Right kidney (tissue), 1 donor: ENCODE data around the gene LHPP.

Experiments used
- DNase-seq: peaks from one replicate; pipeline ENCODE4 v3.0.0-alpha.2; 2016

Gene LHPP

DNA sequence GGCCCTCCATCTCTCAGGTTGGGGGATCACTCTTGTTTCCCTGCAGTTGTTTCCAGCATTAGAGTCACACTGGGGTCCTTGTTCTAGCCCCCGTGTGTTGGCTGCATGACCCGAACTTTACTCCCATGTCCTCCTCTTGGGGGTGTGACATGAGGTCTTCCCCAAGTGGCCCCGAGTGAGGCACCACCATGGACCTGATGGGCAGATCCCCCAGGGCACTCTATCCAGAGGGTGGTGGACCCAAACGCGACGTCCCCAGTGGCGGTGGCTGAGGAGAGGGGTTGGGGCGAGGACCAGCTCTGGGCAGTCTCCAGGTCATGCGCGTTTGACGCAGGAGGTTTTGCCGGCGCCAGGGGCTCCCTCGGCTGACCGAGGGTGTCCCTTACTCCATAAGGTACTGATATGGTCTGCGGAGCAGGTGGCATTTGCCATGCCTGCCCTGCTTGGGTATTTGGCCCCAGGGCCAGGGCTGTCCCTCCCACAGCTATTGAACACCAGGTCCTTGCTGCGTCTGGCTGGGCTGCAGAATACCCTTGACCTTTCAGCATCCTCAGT, 131.9 kb downstream of the LHPP start:
- no peak for DNase-seq

DNA sequence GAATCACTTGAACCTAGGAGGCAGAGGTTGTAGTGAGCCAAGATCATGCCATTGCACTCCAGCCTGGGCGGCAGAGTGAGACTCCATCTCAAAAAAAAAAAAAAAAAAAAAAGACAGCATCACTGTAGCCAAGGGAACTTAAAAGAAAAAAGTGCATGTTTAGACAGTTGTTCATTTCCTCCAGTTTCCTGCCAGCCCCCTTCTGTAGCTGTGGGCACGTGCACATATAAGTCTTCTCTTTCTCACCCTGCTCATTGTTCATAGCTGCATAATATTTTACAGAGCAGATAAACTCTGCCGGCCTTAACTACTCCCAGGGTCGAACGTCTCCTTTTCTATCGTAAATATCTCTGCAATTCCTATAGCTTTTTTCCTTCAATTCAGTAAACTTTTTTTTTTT, 132.6 kb downstream of the LHPP start:
- no peak for DNase-seq

DNA sequence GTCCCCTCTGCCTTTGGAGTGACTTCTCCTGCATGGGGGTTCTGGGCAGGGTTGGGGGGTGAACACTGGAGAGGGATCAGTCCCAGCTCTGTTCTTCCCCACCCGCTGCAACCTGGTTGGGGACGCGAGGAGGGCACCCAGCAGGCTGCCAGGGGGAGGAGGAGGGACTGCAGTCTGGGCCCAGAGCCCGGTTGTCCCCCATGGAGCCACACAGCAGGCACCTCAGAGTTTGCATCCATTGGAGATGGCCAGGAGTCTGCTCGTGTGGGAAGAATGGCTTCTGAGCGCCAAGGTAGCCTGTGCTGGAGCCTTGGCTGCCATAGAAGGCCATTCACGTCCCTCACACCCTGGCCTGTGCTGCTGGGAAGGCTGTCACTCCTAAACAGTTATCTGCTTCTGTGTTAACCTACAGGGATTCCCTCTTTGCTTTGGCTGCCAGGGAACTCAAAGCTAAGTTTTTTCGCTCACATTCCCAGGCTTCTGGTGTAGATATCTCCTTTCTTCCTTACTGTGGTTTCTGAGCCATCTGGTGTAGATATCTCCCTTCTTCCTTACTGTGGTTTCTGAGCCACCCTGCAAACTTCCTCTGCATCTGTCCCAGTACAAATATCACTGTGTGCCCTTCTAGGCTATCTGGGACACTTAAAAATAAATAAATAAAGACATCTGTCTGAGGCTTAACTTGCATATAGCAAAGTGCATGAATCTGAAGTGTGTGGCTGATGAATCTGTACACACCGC, 133.7 kb downstream of the LHPP start:
- no peak for DNase-seq

DNA sequence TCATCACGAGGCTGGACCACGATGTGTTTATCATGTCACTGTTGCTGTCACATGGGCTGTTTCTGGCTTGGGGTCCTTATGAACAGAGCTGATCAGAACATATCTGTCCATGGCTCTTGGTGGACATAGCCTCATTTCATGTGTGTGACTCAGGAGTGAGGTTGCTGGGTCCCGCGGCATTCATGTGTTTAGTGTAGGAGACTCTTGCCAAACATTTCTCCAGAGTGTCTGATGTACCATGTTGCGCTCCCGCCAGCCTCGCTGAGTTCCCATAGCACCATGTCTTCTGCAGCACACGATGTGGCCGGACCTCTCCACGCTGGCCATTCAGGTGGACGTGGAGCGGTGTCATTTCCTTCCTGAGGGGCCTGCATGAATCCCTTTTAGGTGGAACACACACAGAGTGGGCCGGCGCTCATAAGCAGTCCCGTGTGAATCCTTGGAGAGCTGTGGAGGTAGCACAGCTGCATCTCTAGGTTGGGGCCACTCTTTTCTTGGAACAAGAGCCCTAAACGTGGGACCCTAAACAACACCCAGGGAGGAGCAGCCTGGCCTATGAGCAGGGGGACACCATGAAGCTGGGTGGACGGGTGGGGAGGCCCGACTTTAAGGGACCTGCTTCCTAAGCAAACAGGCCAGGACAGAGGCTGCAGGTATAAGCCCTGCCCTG, 134.6 kb downstream of the LHPP start:
- no peak for DNase-seq

DNA sequence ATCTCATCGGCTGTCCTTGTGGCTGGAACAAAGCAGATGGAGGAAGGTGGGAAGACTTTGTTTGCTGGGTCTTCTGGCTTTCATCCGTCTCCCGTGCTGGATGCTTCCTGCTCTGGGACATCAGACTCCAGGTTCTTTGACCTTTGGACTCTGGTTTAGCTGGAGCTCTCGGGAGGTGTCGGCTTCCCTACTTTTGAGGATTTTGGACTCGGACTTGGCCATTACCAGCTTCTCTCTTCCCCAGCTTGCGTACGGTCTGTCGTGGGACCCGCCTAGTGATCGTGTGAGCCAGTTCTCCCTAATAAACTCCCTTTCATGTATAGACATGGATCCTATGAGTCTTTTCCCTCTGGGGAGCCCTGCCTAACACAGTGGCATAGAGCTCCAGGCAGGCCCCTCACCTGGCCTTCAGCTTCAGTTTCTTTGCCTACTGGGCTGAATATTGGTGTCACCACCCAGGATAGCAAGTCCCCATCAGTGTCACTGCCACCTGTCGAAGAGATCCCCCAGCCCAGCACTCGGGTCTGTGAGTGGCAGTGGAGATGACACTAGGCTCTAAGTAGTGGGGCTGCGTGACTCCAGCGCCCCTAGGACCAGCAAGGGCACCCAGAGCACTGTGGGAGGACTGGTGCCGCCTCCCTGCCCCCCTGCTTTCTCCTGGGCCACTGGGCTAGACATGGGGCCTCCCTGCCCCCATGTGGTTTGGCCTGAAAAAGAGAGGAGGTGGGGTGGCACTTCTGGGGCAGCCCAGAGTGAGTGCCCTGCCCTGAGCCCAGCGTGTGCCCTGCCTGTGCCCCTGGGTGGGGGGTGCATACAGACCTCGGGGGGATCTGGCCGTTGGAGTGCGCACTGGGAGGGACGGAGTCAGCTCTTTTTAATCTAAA, 135.6 kb downstream of the LHPP start:
- DNase-seq, result no peak

DNA sequence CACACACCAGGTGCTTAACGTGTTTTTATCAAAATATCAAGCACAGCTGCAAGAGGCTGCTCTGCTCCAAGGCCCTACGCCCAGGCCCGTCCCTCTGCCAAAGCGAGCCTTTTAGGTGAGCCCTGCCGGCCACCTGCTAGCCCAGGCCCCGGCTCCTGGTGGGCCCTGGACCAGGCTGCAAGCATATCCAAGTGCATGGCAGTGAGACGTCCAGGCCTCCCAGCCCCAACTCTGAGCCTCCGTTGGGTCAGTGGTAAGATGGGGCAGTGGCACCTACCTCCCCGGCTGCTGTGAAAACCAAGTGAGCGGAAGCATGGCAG, 136.2 kb downstream of the LHPP start:
- no peak for DNase-seq

DNA sequence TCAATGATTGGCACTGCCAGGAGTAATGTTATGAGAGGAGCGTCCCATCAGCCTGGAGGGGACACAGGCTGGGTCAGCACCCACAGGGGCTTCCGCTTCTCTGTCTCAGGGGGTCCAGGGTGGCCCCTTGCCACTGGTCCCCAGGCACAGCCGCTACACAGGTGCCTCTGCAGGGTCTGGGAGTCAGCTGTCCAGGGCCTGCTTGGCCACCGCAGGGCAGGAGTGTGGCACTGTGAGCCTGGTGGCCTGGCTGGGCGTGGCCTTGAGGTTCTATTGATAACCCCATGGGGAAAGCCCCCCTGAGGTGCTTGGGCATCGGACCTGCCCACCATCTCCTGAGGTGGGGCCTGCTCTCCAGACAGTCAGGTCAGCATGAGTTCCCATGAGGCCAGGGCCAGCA, 136.6 kb downstream of the LHPP start:
- DNase-seq, result no peak

DNA sequence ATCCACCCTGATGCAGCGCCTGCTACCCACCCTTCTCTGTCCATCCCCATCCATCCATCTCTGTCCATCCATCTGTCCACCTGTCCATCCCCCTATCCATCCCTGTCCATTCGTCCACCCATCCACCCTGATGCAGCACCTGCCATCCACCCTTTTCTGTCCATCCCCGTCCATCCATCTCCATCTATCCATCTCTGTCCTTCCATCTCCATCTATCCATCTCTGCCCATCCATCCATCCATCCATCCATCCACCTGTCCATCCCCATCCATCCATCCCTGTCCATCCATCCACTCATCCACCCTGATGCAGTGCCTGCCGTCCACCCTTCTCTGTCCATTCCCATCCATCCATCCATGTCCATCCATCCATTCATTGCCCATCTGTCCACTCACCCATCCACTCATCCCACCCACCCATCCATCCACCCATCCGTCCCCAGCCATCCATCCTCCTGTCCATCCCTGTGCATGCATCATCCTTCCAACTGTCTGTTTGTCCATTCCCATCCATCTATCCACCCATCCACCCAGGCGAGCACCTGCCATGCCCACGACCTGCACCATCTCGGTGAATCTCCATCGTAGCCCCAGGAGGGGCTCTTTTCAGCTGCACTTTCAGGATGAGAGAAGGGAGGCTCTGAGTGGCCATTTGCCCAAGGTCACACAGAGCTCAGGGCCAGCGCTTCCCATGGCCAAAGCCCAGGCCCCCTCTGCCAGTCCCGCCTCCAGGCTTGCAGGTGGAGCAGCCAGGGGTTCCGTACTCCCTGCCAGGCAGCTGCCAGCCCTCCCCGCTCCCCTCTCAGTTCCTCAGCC, 137.4 kb downstream of the LHPP start:
- DNase-seq, result no peak

DNA sequence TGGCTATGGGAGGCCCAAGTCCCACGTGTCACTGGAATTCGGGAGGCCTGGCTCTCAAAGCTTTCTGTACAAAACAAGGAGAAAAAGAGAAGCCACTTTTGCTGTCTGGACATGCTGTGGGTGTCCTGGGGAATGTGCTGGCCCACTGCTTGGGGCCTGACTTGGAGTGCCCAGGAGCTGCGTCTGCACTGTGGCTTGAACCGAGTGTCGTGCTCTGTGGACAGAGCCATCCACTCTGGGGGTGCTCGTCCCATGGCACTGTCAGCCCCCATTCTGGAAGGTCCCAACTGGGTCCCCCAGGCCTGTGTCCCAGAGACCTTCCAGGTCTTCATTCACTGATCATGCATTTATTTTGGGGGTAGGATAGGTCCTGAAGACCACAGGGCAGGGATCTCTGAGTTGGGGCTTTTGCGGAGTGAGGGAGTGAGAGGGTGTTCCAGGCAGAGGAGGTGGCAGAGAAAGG, 138.0 kb downstream of the LHPP start:
- DNase-seq, result no peak

DNA sequence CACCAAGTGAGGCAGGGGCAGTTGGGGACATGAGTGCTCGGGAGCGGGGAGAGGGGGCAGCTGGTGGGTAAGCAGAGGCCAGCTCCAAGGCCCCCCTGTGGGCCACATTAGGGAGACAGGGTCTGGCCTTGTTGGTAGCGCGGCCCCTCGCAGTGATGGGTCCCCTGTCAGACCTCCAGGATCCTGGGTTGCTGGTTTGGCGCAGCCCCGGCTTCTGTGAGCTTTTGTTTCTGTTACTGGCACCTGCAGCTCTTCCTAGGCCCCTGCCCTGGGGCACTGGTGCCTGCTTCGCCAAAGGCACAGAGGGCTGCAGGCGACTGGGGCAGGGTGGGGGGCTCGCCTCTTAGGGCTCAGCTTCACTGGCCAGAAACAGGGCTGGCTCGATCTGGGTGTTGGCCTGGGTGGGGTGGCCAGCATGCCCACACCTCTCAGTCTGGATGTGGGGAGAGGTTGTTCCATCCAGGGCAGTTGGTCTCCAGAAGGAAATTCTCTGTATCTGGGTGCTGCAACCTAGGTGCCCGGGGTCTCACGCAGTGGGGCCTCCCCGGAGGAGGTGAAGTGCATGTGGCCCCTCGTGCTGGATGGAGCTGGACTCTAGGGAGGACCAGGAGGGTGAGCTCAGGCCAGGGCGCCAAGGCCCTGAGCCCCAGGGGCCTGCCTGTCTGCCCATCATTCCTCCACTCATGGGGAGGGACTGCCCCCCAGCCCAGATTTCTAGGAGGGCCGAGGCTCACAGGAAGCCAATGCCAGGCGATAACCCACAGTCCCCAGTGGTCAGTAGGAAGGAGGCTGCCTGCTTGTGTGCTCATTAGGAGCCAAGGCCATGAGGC, 138.6 kb downstream of the LHPP start:
- DNase-seq, result no peak

DNA sequence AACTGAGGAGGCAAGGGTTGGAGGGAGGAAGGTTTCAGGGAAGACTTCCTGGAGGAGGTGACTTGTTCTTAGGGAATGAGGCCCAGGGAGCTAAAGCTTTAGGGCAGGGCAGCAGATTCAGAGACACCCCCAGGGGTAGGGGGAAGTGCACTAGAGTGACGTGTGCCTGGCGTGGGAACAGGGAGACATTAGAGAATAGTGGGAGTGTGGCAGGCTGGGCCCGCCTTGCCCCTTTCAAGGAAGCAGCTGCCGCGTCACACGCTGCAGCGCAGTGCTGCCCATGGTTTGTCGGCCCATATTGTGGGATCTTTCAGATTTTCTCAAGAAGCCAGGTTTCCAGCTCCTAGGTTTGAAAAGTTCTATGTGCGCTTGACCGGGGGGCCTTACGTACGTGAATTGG, 139.4 kb downstream of the LHPP start:
- DNase-seq, result no peak

DNA sequence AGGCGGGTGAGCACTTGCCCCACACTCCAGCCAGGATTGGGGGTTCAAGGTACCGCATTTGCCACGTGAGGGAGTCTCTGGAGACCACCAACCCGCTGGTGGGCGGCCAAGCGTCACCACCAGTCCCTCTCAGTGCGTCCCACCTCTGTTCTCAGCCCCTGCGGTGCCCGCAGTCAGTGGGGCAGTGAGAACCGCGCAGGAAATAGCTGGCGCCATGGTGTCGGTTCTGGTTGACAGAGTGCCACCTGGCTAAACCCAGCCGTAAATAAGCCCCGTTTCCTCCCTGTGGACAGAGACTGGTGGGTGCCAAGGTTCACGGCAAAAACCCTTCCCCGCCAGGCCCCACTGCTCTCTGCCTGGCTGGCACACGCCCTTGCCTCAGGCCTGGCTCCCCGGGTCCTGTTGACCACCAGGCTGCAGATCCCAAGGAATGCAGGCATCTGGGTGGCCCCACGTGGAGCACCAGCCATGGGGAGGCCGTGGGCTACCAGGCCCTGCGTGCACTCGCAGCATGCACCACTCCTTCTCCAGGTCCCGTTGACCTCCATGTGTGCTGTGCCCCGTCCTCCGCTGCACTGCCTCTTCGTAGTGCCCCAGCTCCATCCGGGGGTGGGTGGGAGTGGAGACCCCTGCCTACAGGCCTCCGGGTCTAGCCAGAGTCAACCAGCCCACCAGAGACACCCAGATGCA, 140.0 kb downstream of the LHPP start:
- DNase-seq, result no peak

DNA sequence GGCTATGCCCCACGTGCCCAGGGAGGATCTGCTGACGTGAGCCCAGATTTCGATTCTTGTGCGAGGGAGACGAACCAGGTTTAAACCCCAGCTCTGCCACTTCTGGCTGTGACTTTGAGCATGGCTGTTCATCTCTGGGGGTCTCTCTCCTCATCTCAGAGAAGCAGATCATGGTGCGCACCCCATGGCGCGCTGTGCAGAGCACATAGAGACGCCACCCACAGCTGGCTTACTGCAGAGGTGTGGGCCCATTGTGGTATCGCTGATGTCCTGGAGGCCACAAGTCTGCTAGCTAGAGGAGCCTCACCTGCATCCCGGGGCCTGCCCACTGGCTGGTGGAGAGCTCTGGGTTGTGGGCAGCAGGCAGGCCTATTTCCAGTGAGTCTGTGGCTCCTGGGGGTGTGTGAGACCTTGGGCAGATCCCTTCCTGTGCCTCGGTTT, 140.5 kb downstream of the LHPP start:
- DNase-seq, result no peak

DNA sequence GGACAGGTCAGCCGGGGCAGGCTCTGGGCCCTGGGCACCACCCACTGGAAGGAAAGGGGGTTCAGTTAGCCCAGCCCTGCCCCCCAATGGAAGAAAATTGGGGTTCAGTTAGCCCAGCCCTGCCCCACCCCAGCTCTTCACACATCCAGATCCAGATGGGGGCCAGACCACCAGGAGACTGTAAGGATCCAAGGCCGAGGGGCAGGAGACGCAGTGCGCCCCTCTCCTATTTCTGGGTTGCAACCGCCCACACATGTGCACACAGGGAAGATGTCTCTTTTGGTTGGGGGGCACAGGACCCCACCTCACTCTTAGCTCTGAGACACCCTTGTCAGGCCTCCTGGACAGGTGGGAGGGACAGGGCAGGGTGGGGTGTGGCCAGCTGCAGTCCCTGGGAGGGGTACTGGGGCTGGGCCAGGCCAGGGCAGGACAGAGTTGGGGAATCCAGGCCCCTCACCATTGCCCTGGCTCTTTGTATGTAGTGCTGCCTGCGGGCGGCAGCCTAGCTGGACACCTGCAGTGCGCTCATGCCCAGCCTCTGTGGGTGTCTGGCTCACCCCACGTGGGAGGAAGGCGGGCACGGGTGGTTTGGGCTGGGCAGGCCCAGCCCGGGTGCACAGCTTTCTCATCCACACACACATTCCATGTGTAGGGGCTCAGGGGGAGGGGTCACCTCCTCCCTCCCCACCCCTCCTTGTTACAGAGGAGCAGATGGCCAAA, 141.2 kb downstream of the LHPP start:
- no peak for DNase-seq

DNA sequence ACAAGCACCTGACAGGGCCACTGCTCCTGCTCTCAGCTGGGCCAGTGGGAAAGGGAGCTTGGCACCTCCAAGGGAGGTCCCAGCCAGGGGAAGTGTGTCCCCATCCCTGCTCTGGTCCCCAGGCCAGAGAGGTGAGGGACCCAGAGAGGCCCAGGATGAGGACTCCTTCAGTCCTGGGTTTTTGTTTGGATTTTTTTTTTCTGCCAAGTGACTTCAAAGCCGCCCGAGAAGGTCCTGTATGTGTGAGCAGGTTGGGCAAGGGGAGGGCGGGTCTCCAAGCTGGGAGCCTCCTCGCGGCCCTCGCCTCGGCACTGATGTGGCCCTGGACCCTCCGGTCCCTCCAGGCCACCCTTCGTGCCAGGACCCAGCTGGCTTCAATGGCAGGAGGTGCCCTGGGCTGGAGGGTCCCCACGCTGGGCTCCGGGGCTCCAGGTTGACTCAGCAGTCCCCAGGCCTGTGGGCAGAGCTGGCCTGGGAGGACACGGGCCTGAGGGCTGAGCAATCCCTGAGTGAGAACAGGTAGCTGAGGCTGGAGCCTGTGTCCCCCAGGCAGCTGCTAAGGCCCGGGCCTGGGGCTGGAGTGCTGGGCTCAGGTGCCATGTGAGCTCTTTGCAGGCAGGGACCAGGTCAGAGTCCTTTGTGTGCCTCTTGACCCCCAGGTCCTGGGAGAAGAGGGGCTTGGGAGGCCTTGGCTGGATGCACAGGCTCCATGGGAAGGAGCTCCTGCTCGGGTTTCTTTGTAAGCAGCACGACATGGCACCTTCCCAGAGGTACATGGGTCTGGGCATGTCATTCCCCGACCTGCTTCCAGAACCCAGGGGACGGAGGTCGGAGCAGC, 142.0 kb downstream of the LHPP start:
- DNase-seq, result no peak

DNA sequence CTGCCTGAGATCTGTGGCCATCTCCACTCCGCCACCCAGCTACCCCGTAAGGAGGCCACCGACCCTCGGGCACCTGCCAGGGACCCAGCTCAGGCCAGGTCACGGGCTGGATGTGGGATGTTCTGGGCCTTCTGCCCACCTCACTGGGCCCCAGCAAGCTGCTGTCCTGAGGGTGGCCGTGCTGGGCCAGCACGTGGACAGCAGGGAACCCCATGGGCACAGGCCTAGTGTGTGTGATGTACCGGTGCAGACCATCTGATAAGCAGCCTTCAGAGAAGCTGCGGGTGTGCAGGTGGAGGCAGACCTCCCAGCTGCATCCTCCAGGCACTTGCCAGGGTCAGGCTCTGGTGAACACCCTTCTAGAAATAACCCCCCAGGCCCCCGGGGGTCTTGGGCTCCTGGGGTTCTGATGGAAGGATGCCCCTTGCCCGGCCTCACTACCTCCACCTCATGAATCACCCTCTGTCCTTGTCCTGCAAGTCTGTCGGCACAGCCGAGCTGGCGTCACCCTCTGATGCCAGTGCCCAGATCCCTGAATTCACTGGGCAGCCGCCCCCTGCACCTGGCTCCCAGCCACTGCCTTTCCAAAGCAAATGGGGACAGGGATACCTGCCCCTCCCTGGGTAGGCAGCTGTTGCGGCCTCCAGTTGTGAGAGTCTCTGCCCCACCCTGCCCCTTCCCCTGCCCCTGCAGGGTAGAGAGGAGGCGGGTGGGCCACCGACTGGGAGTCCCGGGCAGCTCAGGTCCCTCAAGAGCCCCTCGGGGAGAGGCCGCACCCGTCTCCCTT, 142.8 kb downstream of the LHPP start:
- DNase-seq, result no peak

DNA sequence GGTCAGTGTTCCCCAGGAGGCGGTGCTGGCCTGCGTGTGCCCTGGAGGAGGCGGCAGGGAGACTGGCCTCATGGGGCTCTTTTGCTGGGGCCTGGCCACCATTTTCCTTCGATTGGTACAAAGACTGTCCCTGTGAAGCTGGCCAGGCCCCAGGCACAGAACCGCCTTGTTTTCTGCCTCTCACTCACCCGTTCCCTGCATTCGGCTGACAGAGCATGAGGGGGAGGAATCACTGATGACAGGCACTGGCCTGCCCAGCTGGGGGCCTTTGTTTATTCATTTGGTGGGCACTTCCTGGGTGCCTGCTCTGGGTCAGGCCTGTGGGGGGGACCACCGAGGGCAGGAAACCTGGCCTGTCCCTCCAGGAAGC, 143.4 kb downstream of the LHPP start:
- no peak for DNase-seq

DNA sequence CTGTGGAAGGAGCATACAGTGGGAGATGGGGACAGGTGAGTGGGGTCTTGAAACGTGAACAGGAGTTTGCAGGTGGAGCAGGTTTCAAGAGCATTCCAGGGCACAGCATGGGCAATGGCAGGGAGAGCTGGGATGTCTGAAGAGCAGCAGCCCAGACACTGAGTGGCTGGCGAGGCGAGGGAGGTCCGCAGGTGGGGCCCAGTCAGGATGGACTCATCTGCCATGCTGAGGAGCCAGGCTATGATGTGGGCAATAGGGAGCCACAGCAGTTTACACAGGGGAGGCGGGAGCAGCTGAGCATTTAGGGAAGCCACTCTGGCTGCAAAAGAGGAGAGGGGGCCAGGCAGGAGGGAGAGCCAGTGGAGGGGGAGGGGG, 143.8 kb downstream of the LHPP start:
- DNase-seq, result no peak
